Right ventricle myocardium superior (tissue), 1 donor: ENCODE data around the gene HOXD3. TPM values are rescaled to one million over a fixed set of nuclear protein-coding genes. Genes with fewer than 3 reads are reported as not detected.

Experiments used
- ATAC-seq: fragments of 200-7000 bp; cut with Tn5 transposase; one replicate; pipeline ENCODE4 v1.9.1; 2020; ENCODE audit warnings: mild to moderate bottlenecking; ENCODE audit not compliant: poor library complexity
- DNase-seq: peaks from one replicate; pipeline ENCODE4 v3.0.0-alpha.2; 2020
- intact Hi-C: fragments of 100-400 bp; cut with DNase I; formaldehyde crosslinking; loops from one replicate; pipeline ENCODE4 v1.11.2; 2022
- total RNA-seq: library from RNA; stranded (reverse); fragmentation: NEBNext Ultra II Directional; extraction: Animal tissue kit (Norgen Biotek cat#: 25700); gene quantifications from one replicate; pipeline ENCODE4 v1.2.1, GENCODE V29; 2021
- donor health status: DM: no; HTN: yes; CAD: no; lungs with severe emphysema.

Gene HOXD3
- total RNA-seq, 1 donor from 2014 or later = 0.38 TPM

DNA sequence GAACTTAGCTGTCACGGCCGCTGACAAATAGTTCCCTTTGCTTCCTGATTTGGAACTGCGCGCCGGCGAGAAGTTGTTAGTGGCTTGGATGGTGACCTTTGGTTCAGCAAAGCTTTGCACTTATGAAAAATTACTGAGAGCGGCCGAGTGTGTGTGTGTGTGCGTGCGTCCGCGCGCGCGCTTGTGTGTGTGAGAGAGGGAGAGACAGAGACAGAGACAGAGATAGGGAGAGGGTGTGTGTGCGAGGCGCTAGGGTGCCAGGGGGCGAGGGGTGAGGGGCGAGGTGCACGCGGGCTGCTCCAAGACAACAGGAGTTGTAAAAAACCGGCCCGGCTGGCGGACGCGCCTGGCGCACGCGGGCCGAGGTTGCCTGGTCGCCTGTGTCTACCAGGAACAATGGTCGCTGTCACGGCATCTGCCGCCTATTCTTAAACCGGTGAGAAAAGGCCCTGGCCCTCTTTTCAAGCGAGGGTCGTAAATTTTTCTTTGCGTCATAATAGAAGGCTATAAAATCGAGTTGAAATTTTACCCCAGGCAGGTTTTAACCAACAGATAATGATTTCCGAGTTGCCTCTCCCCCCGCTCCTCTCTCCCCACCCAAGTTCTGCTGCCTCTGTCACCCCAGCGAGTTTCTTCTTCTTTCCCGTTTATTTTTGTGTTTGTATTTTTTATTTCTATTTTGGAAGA, 535 bp downstream of the HOXD3 start:
- DNase-seq (no peak), ATAC-seq (no peak)
- intact Hi-C loops = no loop called here

DNA sequence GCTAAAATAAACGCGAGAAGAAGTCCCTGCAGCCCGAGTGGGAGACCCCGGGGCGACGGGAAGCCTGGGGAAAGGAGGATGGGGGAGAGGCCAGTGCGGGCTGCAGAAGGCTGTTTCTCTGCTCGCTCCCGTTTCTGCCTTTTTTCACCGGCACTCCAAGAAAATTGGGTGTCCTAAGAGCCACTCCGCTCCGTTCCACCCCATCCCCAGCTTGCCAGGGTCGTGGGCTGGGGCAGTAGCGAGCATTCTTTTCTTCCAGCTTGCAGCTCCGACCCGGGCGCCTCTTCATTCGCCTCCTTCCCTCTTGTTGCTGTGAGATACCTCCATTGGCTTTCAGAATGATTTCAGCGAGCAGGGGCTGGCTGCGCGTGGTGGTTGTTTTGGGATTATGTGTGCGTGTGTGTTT, 1.1 kb downstream of the HOXD3 start:
- intact Hi-C loops = no loop called here

DNA sequence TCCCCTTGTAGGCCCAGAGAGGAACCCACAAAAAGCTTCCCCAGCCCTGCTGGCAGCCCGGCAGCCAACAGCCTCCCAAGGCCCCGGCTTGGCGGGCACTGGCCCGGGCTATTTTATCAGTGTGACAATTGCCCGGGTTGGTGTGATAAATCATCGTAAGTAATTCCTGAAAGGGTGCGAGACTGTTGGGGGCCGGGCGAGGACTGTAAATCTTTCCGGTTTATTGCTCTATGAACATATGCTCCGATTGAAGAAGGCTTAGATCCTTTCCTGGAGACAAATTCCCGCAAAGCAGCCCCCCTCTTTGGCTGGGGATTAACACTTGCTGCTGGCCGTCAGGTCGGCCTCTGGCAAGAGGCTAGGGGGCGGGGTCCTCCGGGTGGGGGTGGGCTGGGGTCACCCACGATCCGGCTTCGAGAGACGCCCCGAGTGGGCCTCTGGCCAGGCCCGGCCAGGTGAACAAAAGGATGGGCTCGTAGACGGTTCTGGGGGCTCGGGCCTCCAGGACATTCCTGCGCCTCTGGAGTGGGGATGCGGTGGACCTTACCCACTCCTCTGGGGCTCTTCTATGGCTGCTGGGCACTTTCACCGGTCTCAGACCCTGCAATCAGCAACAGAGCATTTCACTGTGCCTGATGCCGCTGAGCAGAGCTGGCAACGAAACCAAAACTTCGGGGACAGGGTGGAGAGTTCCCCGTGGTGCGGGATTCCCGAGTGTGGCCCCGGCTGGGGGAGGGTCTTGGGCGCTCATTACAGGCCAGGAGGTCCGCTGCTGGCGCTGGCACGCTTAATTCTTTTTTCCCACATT, 2.0 kb downstream of the HOXD3 start:
- DNase-seq (no peak), ATAC-seq (no peak)
- intact Hi-C loops = no loop called here

More for the DNA sequence above, 1.1 kb downstream of the HOXD3 start:
- ATAC-seq (no peak), DNase-seq (no peak)

DNA sequence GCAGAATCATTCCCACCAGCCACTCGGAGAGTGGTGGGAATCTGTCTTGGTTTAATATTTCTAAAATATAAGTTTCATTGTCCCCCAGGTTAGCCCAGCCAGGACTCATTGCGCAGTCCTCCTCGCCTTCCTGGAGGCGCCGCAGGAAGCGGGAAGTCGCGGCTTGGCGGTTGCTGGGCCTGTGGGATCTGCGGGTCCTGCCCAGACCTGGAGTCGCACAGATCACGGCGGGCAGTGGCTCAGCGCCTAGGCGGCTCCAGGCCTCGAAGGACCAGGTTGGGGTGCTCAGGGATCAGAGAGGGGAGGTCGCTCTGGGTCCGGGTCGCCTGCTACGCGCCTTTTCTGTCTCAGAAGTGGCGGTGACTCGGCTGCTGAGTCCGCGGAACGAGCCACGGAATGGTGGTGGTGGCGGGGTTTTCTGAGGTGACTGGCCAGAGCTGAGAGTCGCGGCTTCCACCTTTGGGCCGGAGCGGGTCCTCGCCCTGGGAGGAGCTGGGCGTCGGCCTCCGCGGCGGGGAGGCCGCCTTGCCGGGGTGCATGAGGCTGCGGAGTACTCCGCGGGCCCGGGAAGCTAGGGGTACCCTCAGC, 2.6 kb downstream of the HOXD3 start:
- no peak for ATAC-seq
- no peak for DNase-seq
- intact Hi-C loops = no loop called here

DNA sequence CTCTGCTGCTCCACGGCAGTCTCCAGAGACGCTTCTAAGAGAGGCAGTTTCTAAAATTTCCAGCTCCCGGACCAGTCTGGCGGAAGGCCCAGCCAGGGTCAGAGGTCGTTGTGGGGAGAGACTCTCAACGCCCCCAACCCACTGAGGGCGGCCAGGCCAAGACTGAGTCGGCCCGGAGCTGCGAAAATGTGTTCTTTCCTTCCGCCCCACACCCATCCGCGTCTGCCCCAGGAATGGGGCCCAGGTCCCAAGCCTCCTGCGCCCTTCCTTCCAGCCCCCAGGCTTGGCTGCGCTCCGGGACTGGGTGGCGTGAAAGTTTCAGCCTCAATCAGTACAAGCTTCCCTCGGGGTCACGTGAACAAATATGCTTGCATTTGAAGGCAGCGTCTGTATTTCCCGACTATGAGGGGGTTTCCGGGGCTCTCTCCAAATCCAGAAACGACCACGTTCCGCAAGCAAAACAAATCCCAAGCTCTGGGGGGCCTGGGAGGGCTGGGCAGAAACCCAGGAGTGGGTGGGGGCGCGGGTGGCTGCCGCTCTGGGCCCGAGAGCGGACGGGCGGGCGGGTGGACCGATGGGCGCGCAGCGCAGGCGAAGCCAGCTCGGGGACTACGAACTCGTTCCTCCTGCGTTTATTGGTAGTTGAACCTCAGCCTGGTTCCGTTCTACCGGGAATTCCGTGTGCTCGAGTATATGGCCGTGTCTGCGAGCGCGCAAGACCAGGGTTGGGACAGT, 3.3 kb downstream of the HOXD3 start:
- intact Hi-C loops = no loop called here
- ATAC-seq (no peak), DNase-seq (no peak)

- intact Hi-C loops = no loop called here
- no peak for ATAC-seq
- no peak for DNase-seq
Measured at GRCh38 chr2:176160986-176161824, 4.1 kb downstream of the HOXD3 start.

- intact Hi-C loops = no loop called here
- ATAC-seq = no peak
- DNase-seq = no peak
Measured at GRCh38 chr2:176161825-176162626, 4.9 kb downstream of the HOXD3 start.

DNA sequence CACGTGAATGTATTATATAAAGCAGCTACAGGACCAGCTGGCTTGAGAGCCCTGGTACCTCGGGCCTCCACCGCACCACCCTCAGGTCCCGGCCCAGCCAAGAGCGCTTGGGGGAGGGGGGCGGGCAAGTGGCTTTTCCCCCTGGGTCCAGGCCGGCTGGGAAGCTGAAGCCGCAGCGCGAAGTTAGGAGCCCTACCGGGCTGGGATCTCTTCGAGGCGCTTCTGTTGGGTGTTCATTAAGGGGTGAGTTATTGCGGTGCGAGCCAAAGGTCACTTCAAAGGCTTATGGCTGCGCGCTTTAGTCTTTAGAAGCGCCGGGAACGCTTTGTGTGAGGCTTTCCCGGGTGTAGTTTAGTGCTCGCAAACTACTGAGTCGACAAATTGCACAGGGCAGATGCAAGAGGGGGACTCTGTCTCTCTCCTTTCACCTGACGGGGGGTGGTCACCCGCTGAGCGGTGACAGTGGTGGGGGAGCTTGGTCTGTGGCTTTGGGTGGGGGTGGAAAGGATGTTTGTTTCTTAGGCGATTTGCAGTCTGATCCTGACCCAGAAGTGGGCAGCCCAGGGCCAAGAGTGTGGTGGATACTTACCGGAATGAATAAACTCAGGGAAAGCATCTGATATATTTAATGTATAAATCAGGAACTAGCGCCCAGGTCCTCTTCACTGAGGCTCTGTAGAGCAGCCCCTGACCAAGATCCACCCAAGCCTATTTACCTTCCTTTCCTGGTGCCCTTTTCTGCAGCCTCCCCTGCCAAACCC, 6.0 kb downstream of the HOXD3 start:
- no peak for ATAC-seq
- intact Hi-C loops = no loop called here
- no peak for DNase-seq

- intact Hi-C loops = no loop called here
- no peak for ATAC-seq
- no peak for DNase-seq
Measured at GRCh38 chr2:176163672-176164056, 6.6 kb downstream of the HOXD3 start.

GRCh38 chr2:176164201-176164600, 7.1 kb downstream of the HOXD3 start:
- no peak for ATAC-seq
- intact Hi-C loops = no loop called here
- no peak for DNase-seq

- intact Hi-C loops = no loop called here
Measured at GRCh38 chr2:176164611-176165369, 7.7 kb downstream of the HOXD3 start.

DNA sequence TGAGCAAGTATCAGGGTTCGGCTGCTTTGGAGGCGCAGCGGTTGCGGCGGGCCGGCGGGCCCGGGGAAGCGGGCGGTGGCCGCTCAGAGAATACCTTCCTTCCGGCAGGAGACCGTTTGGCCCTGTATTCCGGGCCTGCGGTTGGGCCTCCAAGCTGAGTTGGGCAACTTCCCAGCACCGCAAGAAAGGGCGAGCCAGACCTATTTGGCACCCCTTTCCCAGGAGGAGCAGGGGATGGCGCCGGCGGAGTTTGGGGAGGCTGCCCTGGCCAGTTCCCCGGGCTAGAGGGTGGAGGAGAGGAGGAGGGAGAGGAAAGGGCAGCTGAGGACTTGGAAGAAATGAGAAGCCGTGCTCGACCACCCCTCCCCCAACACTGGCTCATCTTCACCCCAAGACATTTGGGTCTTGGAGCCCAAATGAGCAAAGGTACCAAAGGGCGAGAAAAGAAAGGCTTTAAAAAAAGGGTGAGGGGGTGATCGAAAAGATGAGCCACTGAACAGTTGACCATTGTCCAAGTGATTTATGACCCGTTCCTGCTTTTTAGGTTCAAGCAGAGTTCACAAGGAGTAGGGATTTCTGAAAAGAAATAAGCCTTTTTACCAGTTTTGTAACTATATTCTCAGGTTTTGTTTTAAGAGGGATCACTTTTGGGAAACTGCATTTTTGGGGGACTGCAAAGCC, 8.4 kb downstream of the HOXD3 start:
- no peak for ATAC-seq
- DNase-seq = no peak
- intact Hi-C loops = no loop called here

More at GRCh38 chr2:176164611-176165369, 7.7 kb downstream of the HOXD3 start:
- ATAC-seq (no peak), DNase-seq (no peak)

DNA sequence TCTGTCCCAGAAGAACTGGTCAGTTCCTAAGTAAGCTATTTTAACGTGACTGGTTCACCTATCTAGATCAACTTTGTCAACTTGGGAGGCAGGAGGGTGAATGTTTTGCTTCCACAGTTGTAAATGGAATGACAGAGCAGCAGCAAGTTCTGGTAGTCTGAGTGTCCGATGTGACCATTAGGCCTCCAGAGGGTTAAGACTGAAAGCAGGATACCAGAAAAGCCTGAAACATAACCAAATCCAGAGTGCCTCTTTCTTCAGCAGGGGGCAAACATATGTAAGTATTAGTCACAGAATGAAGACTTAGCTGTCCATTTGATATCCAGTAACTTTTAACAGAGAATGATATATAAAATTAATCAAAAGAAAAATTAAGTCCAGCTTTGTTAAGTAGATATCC, 9.2 kb downstream of the HOXD3 start:
- intact Hi-C loops = no loop called here
- no peak for ATAC-seq
- DNase-seq = no peak

GRCh38 chr2:176167398-176167797, 10.3 kb downstream of the HOXD3 start:
- ATAC-seq (no peak), DNase-seq (no peak)
- intact Hi-C loops = no loop called here

- DNase-seq = no peak
- intact Hi-C loops = no loop called here
- ATAC-seq = no peak
Measured at GRCh38 chr2:176169181-176169580, 12.1 kb downstream of the HOXD3 start.

GRCh38 chr2:176169711-176170110, 12.6 kb downstream of the HOXD3 start:
- intact Hi-C loops = no loop called here
- DNase-seq (no peak), ATAC-seq (no peak)
